NOMO-1 (cell line): ENCODE data around the gene ZBTB46.

ENCODE experiments used
- DNase-seq, 2 experiments: peaks; one replicate each; lab custom pipeline; 2025; ENCODE audit not compliant: unreplicated experiment in 2 of 2; lab: John Stamatoyannopoulos, UW

Gene ZBTB46

DNA sequence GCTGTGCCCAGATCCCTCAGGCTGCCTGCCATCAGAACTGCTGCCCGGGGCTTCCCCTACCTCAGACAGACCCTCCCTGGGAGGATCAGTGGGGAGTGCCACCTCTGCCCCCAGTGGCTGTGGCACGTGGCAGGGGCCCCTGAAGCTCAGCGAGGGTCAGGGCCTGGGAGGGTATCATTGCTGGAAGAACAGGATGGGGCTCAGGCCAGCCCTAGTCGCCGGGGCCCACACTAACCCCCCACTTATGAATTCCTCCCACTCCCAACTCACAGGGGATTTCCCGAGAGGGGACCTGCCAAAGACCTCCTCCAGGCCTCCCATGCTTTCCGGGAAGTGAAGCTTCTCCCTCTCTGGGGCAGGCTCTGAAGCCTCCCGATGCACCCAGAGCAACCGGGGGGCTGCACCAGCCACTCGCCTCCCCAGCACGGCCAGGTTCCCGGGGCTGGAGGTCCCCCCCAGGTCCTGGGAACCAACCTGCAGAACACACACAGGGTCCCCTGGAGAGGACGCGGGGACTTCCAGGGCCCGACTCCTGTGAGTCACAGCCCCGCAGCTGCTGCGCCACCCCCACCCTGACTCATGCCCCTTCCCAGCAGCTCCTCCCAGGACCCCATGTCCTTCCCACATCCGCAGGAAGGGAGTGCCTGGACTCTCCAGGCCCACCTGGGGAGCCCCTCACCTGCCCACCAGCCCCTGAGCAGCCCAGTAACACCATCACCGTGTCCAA, 132.2 kb downstream of the ZBTB46 start:
- no peak for DNase-seq

DNA sequence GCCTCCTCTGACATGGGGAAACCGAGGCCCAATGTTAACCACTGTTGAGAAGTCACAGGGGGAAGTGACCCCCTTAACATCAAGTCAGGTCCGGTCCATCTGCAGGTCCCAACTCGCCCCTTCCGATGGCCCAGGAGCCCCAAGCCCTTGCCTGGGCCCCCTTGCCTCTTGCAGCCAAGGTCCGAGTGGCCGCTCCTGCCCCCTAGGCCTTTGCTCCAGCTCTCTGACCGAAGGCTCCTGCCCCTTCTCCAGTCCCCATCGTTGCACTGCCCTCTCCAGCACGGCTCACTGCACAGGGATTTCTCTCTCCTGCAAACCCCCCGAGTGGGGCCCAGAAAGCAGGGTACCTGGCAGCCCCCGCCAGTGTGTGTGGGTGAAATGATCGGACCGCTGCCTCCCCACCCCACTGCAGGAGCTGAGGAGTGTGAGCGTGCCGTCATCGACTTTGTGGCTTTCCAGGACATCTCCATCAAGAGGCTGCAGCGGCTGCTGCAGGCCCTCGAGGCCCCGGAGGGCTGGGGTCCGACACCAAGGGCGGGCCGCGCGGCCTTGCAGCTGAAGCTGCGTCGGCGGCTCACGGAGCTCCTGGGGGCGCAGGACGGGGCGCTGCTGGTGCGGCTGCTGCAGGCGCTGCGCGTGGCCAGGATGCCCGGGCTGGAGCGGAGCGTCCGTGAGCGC, 133.1 kb downstream of the ZBTB46 start:
- no peak for DNase-seq

DNA sequence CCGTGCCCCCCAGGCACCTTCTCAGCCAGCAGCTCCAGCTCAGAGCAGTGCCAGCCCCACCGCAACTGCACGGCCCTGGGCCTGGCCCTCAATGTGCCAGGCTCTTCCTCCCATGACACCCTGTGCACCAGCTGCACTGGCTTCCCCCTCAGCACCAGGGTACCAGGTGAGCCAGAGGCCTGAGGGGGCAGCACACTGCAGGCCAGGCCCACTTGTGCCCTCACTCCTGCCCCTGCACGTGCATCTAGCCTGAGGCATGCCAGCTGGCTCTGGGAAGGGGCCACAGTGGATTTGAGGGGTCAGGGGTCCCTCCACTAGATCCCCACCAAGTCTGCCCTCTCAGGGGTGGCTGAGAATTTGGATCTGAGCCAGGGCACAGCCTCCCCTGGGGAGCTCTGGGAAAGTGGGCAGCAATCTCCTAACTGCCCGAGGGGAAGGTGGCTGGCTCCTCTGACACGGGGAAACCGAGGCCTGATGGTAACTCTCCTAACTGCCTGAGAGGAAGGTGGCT, 133.7 kb downstream of the ZBTB46 start:
- no peak for DNase-seq

DNA sequence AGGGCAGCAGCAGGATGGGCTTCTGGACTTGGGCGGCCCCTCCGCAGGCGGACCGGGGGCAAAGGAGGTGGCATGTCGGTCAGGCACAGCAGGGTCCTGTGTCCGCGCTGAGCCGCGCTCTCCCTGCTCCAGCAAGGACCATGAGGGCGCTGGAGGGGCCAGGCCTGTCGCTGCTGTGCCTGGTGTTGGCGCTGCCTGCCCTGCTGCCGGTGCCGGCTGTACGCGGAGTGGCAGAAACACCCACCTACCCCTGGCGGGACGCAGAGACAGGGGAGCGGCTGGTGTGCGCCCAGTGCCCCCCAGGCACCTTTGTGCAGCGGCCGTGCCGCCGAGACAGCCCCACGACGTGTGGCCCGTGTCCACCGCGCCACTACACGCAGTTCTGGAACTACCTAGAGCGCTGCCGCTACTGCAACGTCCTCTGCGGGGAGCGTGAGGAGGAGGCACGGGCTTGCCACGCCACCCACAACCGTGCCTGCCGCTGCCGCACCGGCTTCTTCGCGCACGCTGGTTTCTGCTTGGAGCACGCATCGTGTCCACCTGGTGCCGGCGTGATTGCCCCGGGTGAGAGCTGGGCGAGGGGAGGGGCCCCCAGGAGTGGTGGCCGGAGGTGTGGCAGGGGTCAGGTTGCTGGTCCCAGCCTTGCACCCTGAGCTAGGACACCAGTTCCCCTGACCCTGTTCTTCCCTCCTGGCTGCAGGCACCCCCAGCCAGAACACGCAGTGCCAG, 134.3 kb downstream of the ZBTB46 start, which contains the start of gene TNFRSF6B:
Gene TNFRSF6B (plus strand): TSS at position 25 of the 729 bp plus-strand sequence. CDS start 116 bp downstream, at position 141.
- DNase-seq = no peak

DNA sequence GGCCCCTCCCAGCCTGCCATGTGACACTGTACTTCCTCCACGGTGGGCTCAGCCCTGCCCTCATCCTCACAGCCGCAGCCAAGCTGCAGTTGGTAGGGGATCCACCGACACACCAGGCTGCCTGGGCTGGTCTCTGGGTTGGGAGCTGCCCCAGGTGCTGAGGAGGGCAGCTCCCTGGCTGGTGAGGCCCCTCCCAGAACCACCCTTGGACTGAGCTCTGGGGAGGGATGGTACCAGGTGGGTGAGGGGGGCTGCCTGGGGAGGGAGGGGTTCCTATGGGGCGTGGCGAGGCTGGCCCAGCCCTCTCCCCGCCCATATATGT, 134.8 kb downstream of the ZBTB46 start:
- no peak for DNase-seq

DNA sequence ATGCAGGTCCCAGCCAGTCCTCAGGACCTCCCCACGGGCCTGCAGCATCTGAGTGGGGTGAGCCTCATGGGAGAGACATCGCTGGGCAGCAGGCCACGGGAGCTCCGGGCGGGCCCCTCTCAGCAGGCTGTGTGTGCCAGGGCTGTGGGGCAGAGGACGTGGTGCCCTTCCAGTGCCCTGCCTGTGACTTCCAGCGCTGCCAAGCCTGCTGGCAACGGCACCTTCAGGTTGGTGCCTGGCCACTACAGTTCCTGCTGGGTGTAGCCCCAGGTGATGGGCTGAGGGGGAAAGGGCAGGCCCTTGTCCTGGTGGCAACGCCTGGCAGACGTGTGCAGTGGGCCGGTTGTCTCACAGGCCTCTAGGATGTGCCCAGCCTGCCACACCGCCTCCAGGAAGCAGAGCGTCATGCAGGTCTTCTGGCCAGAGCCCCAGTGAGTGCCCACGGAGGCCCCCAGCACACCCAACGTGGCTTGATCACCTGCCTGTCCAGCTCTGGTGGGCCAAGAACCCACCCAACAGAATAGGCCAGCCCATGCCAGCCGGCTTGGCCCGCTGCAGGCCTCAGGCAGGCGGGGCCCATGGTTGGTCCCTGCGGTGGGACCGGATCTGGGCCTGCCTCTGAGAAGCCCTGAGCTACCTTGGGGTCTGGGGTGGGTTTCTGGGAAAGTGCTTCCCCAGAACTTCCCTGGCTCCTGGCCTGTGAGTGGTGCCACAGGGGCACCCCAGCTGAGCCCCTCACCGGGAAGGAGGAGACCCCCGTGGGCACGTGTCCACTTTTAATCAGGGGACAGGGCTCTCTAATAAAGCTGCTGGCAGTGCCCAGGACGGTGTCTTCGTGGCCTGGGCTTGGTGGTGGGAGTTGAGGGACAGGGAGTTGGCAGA, 135.4 kb downstream of the ZBTB46 start:
- DNase-seq = no peak

DNA sequence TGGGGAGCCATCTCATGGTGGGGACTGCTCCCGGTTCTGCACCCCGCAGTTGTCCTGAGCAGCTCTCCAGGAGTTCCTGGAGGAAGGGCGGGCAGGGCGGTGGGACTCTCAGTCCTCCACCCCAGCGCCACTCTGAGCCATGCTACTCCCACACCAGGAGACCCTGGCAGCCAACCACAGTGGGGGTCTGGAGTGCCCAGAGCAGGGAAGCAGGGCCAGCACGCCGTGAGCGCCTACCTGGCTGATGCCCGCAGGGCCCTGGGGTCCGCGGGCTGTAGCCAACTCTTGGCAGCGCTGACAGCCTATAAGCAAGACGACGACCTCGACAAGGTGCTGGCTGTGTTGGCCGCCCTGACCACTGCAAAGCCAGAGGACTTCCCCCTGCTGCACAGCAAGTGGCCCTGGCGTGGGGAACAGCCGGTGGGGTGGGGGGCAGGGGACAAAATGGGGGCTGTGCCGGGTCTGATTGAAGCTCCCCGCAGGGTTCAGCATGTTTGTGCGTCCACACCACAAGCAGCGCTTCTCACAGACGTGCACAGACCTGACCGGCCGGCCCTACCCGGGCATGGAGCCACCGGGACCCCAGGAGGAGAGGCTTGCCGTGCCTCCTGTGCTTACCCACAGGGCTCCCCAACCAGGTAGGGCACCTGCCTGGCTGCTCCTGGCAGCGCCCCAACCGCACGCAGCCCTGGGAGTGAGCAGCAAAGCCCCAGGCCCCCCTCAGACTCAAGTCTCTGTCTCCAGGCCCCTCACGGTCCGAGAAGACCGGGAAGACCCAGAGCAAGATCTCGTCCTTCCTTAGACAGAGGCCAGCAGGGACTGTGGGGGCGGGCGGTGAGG, 136.3 kb downstream of the ZBTB46 start:
- DNase-seq = no peak

DNA sequence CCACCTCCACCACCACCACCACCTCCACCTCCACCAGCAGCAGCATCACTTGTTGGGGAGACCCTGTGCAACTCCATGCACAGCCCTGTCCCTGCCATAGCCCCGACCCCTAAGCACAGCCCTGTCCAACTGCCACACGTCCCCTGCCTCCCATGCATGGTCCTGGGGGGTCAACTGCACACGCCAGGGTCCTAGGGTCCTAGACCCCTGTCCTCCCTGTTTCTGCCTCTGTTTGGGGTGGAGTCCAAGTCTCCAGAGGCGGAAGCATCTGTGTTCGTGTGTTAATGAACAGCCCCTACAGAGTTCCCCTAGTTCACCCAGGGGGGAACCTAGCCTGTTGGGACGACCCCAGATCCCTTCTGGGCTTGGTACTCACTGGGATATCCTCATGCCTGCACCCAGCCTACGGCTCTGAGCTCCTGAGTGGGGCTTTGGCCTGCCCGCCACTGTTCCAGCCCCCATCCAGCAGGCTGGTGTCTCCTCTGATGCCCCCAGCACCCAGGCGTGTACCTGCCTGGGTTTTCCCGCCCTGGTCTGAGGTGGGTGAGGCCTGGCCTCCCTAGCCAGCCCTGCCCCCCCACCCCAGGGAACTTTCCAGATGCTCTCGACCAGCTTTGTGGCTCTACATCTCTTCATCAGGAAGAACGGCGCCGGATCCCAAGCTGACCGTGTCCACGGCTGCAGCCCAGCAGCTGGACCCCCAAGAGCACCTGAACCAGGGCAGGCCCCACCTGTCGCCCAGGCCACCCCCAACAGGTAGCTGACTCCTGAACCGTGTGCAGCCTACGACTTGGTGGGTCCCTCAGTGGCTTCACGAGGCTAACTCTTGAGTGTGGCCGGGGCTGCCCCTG, 137.1 kb downstream of the ZBTB46 start:
- DNase-seq = no peak
